ENCODE data around the gene OSBP2.
"Not testable (repeated sequence)": the region's sequence is repeated elsewhere in the genome, so short reads cannot be mapped to it uniquely, and the experiment has no call there.

OSBP2 gene

GRCh38 chr22:30763815-30764673 lies 69.4 kb downstream of the OSBP2 start:
- DNase-seq (ENCODE audit: low read depth), result no peak

- no peak for DNase-seq (ENCODE audit: low read depth)
These were observed 73.0 kb downstream of the OSBP2 start for GRCh38 chr22:30767661-30768060.

GRCh38 chr22:30770716-30771115 lies 76.0 kb downstream of the OSBP2 start:
- DNase-seq (ENCODE audit: low read depth), result no peak

- DNase-seq (ENCODE audit: low read depth), result no peak
These were observed 79.2 kb downstream of the OSBP2 start for GRCh38 chr22:30773919-30774318.

- DNase-seq (ENCODE audit: low read depth), result no peak
These were observed 79.9 kb downstream of the OSBP2 start for GRCh38 chr22:30774566-30774965.

- no peak for DNase-seq (ENCODE audit: low read depth)
These were observed 81.8 kb downstream of the OSBP2 start for GRCh38 chr22:30776476-30776875.

- DNase-seq (ENCODE audit: low read depth), result not testable (repeated sequence)
These were observed 82.5 kb downstream of the OSBP2 start for GRCh38 chr22:30777146-30777545.

DNA sequence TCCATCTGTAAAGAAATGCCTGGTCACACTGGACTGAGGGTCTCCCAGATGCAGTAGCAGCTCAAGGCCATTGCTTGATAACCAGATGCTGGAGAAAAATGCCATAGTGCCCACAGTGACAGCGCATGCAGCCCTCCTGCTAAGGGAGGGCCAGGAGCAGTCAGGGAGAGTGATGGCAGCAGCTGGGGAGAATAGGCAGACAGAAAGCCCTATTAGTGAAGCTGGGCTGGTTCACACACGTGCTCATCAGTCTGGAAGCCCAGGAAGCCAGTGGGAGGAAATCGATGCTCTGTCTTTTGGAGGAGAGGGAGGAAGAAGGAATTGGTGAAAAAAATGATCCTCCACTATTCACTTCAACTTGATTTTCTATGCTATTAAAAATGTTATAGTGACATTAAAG lies 82.9 kb downstream of the OSBP2 start:
- DNase-seq (ENCODE audit: low read depth), result no peak

GRCh38 chr22:30778261-30778660 lies 83.6 kb downstream of the OSBP2 start:
- no peak for DNase-seq (ENCODE audit: low read depth)

DNA sequence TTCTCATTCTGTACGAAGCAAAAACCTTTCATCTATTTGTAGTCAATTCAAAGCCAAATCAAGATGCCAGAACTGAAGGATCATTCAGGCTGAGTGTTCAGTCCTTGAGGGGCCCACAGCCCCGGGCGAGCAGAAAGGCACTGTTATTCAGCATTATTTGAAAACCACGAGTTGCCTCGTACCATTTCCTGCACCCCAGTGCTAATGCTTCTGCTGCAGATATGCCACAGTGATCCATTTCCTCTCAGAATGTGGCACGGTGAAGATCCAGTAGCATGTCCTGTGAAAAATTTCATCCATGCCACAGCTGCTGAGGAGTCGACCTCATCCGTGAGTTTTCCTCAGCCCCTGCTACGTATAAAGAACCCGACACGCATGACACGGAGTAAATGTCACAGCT lies 85.4 kb downstream of the OSBP2 start:
- DNase-seq (ENCODE audit: low read depth), result no peak

GRCh38 chr22:30781271-30781875 lies 86.7 kb downstream of the OSBP2 start:
- no peak for DNase-seq (ENCODE audit: low read depth)

- no peak for DNase-seq (ENCODE audit: low read depth)
These were observed 87.9 kb downstream of the OSBP2 start for GRCh38 chr22:30782613-30783012.

DNA sequence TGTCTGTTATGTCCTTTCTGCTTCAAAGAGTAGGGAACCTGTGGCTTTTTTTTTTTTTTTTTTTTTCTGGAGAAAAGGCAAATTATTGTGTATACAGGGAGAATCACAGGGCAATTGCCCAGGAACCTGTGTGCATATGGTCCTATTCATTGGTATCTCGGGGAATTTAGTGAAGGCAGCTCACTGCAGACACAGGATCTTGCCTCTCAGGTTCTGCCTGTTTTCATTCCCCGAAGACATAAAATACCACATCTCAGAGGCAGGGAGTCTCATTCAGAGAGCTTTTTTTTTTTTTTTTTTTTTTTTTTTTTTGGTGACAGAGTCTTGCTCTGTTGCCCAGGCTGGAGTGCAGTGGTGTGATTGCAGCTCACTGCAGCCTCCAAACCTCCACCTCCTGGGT lies 88.3 kb downstream of the OSBP2 start:
- DNase-seq (ENCODE audit: low read depth), result no peak

DNA sequence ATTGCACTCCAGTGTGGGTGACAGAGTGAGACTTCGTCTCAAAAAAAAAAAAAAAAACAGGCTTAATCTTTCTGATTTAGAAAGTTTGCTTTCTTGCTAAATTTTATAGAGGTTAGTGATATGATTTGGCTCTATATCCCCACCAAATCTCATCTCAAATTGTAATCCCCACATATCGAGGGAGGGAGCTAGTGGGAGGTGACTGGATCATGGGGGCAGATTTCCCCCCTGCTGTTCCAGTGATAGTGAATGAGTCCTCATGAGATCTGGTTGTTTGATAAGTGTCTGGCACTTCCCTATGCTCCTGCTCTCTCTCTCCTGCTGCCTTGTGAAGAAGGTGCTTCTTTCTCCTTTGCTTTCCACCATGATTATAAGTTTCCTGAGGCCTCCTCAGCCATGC lies 90.9 kb downstream of the OSBP2 start:
- no peak for DNase-seq (ENCODE audit: low read depth)

DNA sequence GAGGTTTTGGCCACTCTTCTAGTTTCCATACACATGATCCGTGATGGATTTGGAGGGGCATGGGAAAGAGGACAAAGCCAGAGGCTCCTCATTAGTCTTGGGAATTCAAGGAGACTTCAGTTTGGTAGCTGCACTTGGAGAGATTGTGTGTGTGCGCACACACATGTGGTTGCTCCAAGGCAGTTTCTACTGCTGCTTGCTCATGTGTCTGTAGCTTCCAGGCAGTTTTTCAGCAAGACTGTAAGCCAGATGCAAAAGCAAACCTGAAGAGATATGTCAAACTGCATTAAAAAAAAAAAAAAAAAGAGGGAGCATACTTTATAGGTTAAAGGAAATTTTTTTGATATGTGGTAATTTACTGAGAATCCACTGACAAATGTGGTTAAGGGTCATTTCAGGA lies 95.7 kb downstream of the OSBP2 start:
- no peak for DNase-seq (ENCODE audit: low read depth)

DNA sequence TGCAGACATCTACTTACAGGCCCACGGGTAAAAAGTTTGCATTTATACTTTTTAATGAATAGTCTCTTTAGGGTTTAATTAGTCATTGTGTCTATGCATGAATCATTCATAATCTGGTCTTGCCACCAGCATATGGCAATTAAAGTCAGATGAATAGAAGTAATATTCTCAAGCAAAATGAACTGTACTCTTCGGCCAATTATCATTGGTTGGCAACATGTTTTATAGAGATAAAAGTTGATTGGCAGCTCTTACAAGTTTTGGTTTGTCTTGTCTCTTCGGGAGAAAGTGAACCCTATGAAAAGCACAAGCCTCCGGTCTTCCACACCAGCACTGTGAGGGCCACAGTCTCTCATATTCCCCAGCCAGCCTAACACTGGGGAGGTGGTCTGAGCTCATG lies 97.8 kb downstream of the OSBP2 start:
- no peak for DNase-seq (ENCODE audit: low read depth)

- no peak for DNase-seq (ENCODE audit: low read depth)
These were observed 100.4 kb downstream of the OSBP2 start for GRCh38 chr22:30795118-30795517.

- DNase-seq (ENCODE audit: low read depth), result no peak
These were observed 107.0 kb downstream of the OSBP2 start for GRCh38 chr22:30801695-30802094.

GRCh38 chr22:30802202-30803166 lies 107.8 kb downstream of the OSBP2 start:
- peak; percentile 44 for DNase-seq (ENCODE audit: low read depth)

DNA sequence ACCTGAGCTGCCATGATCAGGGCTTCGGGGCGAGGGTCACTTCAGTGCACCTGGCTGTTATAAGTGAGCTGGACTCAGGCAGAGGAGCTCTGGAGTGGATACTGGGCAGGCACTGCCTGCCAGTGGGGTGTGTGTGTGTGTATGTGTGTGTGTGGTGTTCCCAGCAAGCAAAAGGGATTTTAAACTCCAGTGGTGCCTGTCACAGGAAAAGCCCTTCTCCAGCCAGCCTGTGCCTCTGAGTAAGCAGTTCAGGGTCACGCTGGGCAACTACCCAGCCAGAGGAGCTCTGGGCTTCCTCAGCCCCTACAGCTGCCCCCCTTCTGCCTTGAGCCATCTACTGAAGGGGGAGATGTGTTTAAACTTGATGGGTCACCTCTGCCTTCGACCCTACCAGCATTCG lies 109.0 kb downstream of the OSBP2 start:
- no peak for DNase-seq (ENCODE audit: low read depth)

GRCh38 chr22:30804626-30805025 lies 110.0 kb downstream of the OSBP2 start:
- no peak for DNase-seq (ENCODE audit: low read depth)

GRCh38 chr22:30806391-30806861 lies 111.8 kb downstream of the OSBP2 start:
- no peak for DNase-seq (ENCODE audit: low read depth)
